Astrocyte (in vitro differentiated cells and primary cell): ENCODE results near the gene GNL2. TPM values are rescaled to one million over a fixed set of nuclear protein-coding genes. Genes with fewer than 3 reads are reported as not detected.
"Not testable (repeated sequence)": the region's sequence is repeated elsewhere in the genome, so short reads cannot be mapped to it uniquely, and the experiment has no call there.

Experiments used
- DNase-seq: peaks from one replicate; pipeline ENCODE4 v3.0.0-alpha.2; 2010; ENCODE audit warnings: low read depth
- FAIRE-seq: peaks from 2 replicates; lab custom pipeline; 2011; peaks lifted over from hg19 to GRCh38; lab: Jason Lieb, UNC
- H2AFZ ChIP-seq: 2 replicates; pipeline ENCODE4 v1.6.0; 2012; ENCODE audit warnings: low read depth, low read length, inconsistent platforms
- H3K27ac ChIP-seq: 2 replicates; pipeline ENCODE4 v1.5.1; 2011; ENCODE audit warnings: low read depth, low read length, inconsistent platforms
- H3K27me3 ChIP-seq: 2 replicates; pipeline ENCODE4 v1.6.0; 2011; ENCODE audit warnings: low read length, inconsistent platforms; ENCODE audit not compliant: insufficient read depth
- H3K36me3 ChIP-seq: 2 replicates; pipeline ENCODE4 v1.5.1; 2011; ENCODE audit warnings: low read length, inconsistent platforms; ENCODE audit not compliant: insufficient read depth
- H3K4me1 ChIP-seq: 2 replicates; pipeline ENCODE4 v1.5.1; 2011; ENCODE audit warnings: low read length, inconsistent platforms; ENCODE audit not compliant: insufficient read depth
- H3K4me2 ChIP-seq: 2 replicates; pipeline ENCODE4 v1.6.0; 2012; ENCODE audit warnings: low read length, inconsistent platforms
- H3K4me3 ChIP-seq: 2 replicates; pipeline ENCODE4 v1.5.1; 2011; ENCODE audit warnings: low read depth, mild to moderate bottlenecking, low read length, inconsistent platforms; ENCODE audit not compliant: insufficient read depth
- H3K79me2 ChIP-seq: 2 replicates; pipeline ENCODE4 v1.6.0; 2012; ENCODE audit warnings: mild to moderate bottlenecking, low read length, inconsistent platforms; ENCODE audit not compliant: insufficient read depth
- H3K9ac ChIP-seq: 2 replicates; pipeline ENCODE4 v1.6.0; 2012; ENCODE audit warnings: mild to moderate bottlenecking, low read length, inconsistent platforms
- H3K9me3 ChIP-seq: 2 replicates; pipeline ENCODE4 v1.5.1; 2012; ENCODE audit warnings: low read depth, mild to moderate bottlenecking, low read length, inconsistent platforms; ENCODE audit not compliant: insufficient read depth
- H4K20me1 ChIP-seq: 2 replicates; pipeline ENCODE4 v1.6.0; 2012; ENCODE audit warnings: low read length, inconsistent platforms; ENCODE audit not compliant: insufficient read depth
- H3K27ac Mint-ChIP-seq: one replicate; pipeline ENCODE4 v1.8.0; 2021; ENCODE audit warnings: mild to moderate bottlenecking, mixed read lengths; ENCODE audit not compliant: unreplicated experiment
- H3K27me3 Mint-ChIP-seq: one replicate; pipeline ENCODE4 v1.8.0; 2021; ENCODE audit warnings: low read depth, mixed read lengths; ENCODE audit not compliant: unreplicated experiment
- H3K36me3 Mint-ChIP-seq: one replicate; pipeline ENCODE4 v1.8.0; 2021; ENCODE audit warnings: low read depth, mixed read lengths; ENCODE audit not compliant: unreplicated experiment
- H3K4me1 Mint-ChIP-seq: one replicate; pipeline ENCODE4 v1.8.0; 2021; ENCODE audit warnings: low read depth, mixed read lengths; ENCODE audit not compliant: unreplicated experiment
- H3K4me3 Mint-ChIP-seq: one replicate; pipeline ENCODE4 v1.8.0; 2021; ENCODE audit warnings: mild to moderate bottlenecking, moderate library complexity, mixed read lengths; ENCODE audit not compliant: unreplicated experiment
- H3K9me3 Mint-ChIP-seq: one replicate; pipeline ENCODE4 v1.8.0; 2021; ENCODE audit warnings: mild to moderate bottlenecking, mixed read lengths; ENCODE audit not compliant: unreplicated experiment
- EZH2 ChIP-seq: IDR thresholded peaks from 2 replicates; pipeline ENCODE4 v1.6.1; 2012; ENCODE audit warnings: mild to moderate bottlenecking, low read length, inconsistent platforms; ENCODE audit not compliant: insufficient read depth
- total RNA-seq: library from RNA; stranded (reverse); gene quantifications from 2 replicates; pipeline ENCODE4 v1.2.1, GENCODE V29; 2021
- TF ChIP-seq, protein P1 (sequence below): IDR thresholded peaks from 2 replicates; pipeline ENCODE4 v1.5.1; 2011; ENCODE audit warnings: low read depth, mild to moderate bottlenecking, inconsistent platforms, low read length, moderate library complexity; ENCODE audit not compliant: insufficient read depth

Gene GNL2
- total RNA-seq, 1 donor from 2014 or later, result 58.0 TPM

DNA sequence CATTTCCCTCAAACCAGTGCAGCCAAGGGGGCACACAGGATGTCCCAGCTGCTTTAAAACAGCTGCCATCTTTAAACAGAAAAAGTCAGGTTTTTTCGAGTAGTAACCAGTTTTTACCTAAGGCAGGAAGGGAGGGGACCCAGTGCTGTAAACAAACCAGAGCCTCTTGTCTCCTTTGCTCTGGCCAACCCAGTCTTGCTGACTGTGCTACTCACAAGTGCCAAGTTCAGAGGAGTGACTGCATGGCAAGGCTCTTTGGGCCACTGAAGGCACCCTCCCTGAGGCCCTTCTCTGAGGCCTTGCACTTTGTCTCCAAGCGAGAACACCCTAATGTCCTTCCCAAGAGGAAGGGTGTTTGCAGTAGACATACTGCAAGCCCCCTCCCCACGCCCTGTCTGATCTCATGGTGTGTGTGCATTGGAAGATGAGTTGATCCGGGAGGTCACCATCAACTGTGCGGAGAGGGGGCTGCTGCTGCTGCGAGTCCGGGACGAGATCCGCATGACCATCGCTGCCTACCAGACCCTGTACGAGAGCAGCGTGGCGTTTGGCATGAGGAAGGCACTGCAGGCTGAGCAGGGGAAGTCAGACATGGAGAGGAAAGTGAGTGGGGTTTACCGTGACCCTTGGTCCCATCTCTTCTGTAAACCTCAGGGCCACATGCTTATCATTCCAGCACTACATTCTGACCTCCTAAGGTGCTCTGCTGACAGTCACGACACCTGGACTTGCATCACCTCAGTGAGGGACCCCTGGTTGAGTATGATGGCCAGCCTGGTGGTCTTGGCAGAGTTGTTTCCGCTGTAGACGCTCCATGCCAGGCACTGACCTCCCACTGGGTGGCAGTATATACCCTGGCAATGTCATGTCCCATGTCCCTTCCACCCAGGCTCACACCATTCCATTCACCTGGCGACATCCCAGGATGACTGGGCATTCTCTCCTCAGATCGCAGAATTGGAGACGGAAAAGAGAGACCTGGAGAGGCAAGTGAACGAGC is 34.3 kb downstream of the GNL2 start:
- peaks cover 10% of the 10 kb centered on the region for H3K4me1 ChIP-seq
- no peaks in the 10 kb centered on the region for H4K20me1 ChIP-seq
- H3K4me2 ChIP-seq, result no peak overlapping the region
- TF ChIP-seq, protein P1, sequence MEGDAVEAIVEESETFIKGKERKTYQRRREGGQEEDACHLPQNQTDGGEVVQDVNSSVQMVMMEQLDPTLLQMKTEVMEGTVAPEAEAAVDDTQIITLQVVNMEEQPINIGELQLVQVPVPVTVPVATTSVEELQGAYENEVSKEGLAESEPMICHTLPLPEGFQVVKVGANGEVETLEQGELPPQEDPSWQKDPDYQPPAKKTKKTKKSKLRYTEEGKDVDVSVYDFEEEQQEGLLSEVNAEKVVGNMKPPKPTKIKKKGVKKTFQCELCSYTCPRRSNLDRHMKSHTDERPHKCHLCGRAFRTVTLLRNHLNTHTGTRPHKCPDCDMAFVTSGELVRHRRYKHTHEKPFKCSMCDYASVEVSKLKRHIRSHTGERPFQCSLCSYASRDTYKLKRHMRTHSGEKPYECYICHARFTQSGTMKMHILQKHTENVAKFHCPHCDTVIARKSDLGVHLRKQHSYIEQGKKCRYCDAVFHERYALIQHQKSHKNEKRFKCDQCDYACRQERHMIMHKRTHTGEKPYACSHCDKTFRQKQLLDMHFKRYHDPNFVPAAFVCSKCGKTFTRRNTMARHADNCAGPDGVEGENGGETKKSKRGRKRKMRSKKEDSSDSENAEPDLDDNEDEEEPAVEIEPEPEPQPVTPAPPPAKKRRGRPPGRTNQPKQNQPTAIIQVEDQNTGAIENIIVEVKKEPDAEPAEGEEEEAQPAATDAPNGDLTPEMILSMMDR, result peak; percentile 38
- no peak for TF ChIP-seq EZH2
- no peak overlapping the region for H3K27ac ChIP-seq
- Mint-ChIP-seq H3K27ac (no peak overlapping the region), H3K27me3 (no peaks in the 10 kb centered on the region), H3K9me3 (no peaks in the 10 kb centered on the region), H3K36me3 (peaks cover 11% of the 10 kb centered on the region), H3K4me1 (peaks cover 8% of the 10 kb centered on the region), H3K4me3 (no peak overlapping the region)
- no peaks in the 10 kb centered on the region for H3K9me3 ChIP-seq
- no peak overlapping the region for H3K9ac ChIP-seq
- DNase-seq (no peak), FAIRE-seq (no peak)
- H2AFZ ChIP-seq, result no peak overlapping the region
- H3K27me3 ChIP-seq, result no peaks in the 10 kb centered on the region
- no peak overlapping the region for H3K4me3 ChIP-seq
- no peaks in the 10 kb centered on the region for H3K79me2 ChIP-seq
- peaks cover 16% of the 10 kb centered on the region for H3K36me3 ChIP-seq

DNA sequence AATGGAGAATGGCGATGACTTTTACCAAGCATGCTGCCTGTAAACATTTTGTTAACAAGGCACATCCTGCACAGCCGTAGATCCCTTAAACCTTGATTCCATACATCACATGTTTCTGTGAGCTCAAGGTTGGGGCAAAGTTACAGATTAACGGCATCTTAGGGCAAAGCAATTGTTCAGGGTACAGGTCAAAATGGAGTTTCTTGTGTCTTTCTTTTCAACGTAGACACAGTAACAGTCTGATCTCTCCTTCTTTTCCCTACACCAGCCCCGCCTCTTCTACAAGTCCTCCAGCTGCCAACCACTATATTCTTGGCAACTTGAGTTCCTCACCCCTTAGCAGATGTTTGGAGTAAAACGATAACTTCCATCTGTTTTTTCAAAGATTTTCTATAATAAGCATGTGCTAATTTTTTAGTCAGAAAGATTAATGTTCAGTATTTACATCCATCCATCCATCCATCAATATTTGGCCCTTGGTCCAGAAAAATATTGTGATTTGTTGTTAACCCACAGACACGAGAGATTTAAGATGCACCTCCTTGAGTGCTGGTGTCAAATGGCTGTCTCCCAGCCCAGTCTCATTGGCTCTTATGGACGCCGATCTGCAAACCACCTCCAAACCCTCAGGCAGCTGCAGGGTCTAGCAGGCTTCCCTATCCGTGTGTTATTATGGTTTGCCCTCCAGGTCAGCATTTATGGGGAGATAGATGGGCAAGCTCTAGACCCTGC is 35.2 kb downstream of the GNL2 start:
- Histone ChIP-seq H3K9ac (no peak overlapping the region), H3K27ac (no peak overlapping the region), H3K79me2 (no peaks in the 10 kb centered on the region), H3K4me3 (no peak overlapping the region), H3K27me3 (no peaks in the 10 kb centered on the region), H3K4me1 (peaks cover 14% of the 10 kb centered on the region), H3K9me3 (no peaks in the 10 kb centered on the region), H3K4me2 (no peak overlapping the region), H4K20me1 (no peaks in the 10 kb centered on the region), H2AFZ (no peak overlapping the region), H3K36me3 (peaks cover 8% of the 10 kb centered on the region)
- TF ChIP-seq, protein P1, result no peak
- TF ChIP-seq EZH2, result no peak
- no peaks in the 10 kb centered on the region for H3K9me3 Mint-ChIP-seq
- peaks cover 8% of the 10 kb centered on the region for H3K4me1 Mint-ChIP-seq
- H3K36me3 Mint-ChIP-seq, result peaks cover 11% of the 10 kb centered on the region
- FAIRE-seq (no peak), DNase-seq (no peak)
- H3K27me3 Mint-ChIP-seq, result no peaks in the 10 kb centered on the region
- no peak overlapping the region for H3K4me3 Mint-ChIP-seq
- H3K27ac Mint-ChIP-seq, result no peak overlapping the region

DNA sequence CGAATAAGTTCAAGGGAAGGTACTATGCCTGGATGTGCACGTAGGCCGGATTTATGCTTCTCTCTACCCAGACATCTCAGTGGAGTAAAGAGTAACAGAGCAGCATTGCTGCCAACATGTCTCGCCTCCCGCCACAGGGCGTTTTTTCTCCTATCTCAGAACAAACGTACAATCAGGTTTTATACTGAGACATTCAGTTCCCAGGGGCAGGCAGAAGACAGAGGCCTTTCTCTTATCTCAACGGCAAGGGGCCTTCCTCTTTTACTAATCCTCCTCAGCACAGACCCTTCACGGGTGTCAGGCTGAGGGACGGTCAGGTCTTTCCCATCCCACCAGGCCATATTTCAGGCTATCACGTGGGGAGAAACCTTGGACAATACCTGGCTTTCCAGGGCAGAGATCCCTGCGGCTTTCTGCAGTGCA is 35.8 kb downstream of the GNL2 start:
- H3K36me3 Mint-ChIP-seq, result peaks cover 11% of the 10 kb centered on the region
- FAIRE-seq, DNase-seq, H3K79me2 ChIP-seq, H3K4me3 ChIP-seq, H3K9ac ChIP-seq, H3K27ac Mint-ChIP-seq, H3K27ac ChIP-seq, H4K20me1 ChIP-seq, H3K27me3 Mint-ChIP-seq, H3K36me3 ChIP-seq, H3K9me3 Mint-ChIP-seq, H3K4me2 ChIP-seq, H3K9me3 ChIP-seq, H3K27me3 ChIP-seq, H3K4me3 Mint-ChIP-seq, H2AFZ ChIP-seq, H3K4me1 Mint-ChIP-seq: not testable (repeated sequence)
- H3K4me1 ChIP-seq, result peaks cover 14% of the 10 kb centered on the region
